Immature natural killer cell (primary cell): ENCODE data around the gene MED13L. TPM values are rescaled to one million over a fixed set of nuclear protein-coding genes. Genes with fewer than 3 reads are reported as not detected.
A peak's percentile ranks its signal among the peaks of the same experiment; 100 is the strongest.

Experiments used
- DNase-seq, 3 donors: peaks; one replicate each; pipeline ENCODE4 v3.0.0; 2022; ENCODE audit warnings: mixed read lengths in 1 of 3
- H3K27ac Mint-ChIP-seq, 6 donors: one replicate each; pipeline ENCODE4 v1.8.0; 2020; ENCODE audit warnings: mixed read lengths in 6 of 6, mild to moderate bottlenecking in 5 of 6, inconsistent platforms in 4 of 6, moderate library complexity in 3 of 6
- H3K27me3 Mint-ChIP-seq, 3 donors: one replicate each; pipeline ENCODE4 v1.8.0; 2020 to 2021; ENCODE audit warnings: low read depth in 3 of 3, mild to moderate bottlenecking in 3 of 3, mixed read lengths in 3 of 3, moderate library complexity in 3 of 3, inconsistent platforms in 1 of 3
- H3K36me3 Mint-ChIP-seq, 3 donors: one replicate each; pipeline ENCODE4 v1.8.0; 2020; ENCODE audit warnings: mixed read lengths in 3 of 3, inconsistent platforms in 2 of 3, mild to moderate bottlenecking in 2 of 3
- H3K4me1 Mint-ChIP-seq, 2 donors: one replicate each; pipeline ENCODE4 v1.8.0; 2020; ENCODE audit warnings: inconsistent platforms in 2 of 2, mild to moderate bottlenecking in 2 of 2, mixed read lengths in 2 of 2, moderate library complexity in 1 of 2
- H3K4me3 Mint-ChIP-seq, 5 donors: one replicate each; pipeline ENCODE4 v1.8.0; 2020; ENCODE audit warnings: mild to moderate bottlenecking in 5 of 5, mixed read lengths in 5 of 5, inconsistent platforms in 3 of 5, moderate library complexity in 3 of 5
- H3K9me3 Mint-ChIP-seq, 6 donors: one replicate each; pipeline ENCODE4 v1.8.0; 2020; ENCODE audit warnings: mild to moderate bottlenecking in 6 of 6, mixed read lengths in 6 of 6, inconsistent platforms in 4 of 6, moderate library complexity in 3 of 6
- polyA plus RNA-seq, 3 donors: library from polyadenylated mRNA; unstranded; fragments of 300-500 nt; fragmentation: Illumina TruSeq; gene quantifications; one replicate each; pipeline ENCODE4 v1.2.3, GENCODE V29; 2021

MED13L gene
- polyA plus RNA-seq, 3 donors from 2014 or later = 2.3 to 10.3 (median 4.9) TPM

DNA sequence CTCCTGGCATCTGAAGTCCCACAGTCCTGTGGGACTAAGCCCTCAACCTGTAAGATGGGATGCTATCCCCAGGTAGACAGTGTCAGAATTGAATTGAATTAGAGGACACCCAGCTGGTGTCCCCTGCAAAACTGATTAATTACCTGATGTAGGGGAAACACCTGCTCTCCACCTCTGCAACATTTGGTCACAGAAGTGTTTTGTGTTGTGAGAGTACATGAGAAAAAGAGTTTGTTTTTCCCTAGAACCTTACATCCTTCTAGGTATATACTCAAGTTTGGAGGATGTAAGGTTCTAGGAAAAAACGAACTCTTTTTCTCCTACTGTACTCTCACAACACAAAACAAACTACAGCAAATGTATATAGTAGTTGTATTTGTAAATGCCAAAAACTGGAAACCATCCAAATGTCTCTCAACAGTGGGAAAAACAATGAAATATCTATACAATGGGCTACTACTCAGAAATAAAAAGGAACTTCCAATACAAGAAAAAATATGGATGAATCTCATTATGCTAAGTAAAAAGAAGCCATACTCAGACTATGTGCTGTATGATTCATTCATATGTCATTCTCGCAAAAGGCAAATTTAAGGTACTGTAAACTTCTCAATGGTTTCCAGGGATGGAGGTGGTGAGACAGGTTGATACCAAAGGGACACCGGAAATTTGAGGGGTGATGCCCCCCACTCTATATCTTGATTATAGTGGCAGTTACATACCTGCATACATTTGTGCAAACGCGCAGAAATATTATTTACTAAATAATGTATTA is 160.7 kb downstream of the MED13L start:
- no peaks in the 10 kb centered on the region for H3K9me3 Mint-ChIP-seq
- no peak for DNase-seq
- peaks cover 0 to 5% (median 3%) of the 10 kb centered on the region in 3 donors for H3K27me3 Mint-ChIP-seq
- H3K36me3 Mint-ChIP-seq = no peaks in the 10 kb centered on the region
- H3K4me1 Mint-ChIP-seq = peaks cover 42 to 71% of the 10 kb centered on the region in 2 donors
- no peak overlapping the region for H3K4me3 Mint-ChIP-seq
- H3K27ac Mint-ChIP-seq = no peak overlapping the region

DNA sequence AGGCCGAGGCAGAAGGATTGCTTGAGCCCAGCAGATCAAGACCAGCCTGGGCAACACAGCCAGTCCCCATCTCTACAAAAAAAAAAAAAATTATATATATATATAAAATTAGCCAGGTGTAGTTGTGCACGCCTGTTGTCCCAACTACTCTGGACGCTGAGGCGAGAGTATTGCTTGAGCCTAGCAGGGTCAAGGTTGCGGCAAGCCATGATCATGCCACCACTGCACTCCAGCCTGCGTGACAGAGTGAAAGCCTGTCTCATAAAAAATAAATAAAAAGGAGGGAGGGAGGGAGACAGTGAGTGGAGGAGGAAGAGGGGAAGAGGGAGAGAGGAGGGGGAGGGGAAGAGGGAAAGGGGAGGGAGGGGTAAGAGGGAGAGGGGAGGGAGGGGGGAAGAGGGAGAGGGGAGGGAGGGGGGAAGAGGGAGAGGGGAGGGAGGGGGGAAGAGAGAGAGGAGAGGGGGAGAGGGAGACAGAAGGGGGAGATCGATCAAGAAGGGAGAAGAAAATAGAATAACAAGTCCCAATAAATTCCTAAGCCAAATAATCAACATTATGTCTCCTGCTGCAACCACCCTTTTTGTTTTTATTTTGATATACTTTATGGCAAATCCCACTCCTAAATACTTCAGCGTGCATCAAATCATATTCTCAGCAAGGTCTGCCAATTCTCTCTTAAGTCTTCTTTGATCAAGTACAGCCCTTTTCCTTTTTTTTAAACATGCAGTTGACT is 163.9 kb downstream of the MED13L start:
- H3K27ac Mint-ChIP-seq = peak overlapping the region in 1 of 6 donors; percentile 68
- no peaks in the 10 kb centered on the region for H3K9me3 Mint-ChIP-seq
- H3K36me3 Mint-ChIP-seq = peaks cover 0 to 4% (median 0%) of the 10 kb centered on the region in 3 donors
- H3K27me3 Mint-ChIP-seq = peaks cover 0 to 1% (median 0%) of the 10 kb centered on the region in 3 donors
- H3K4me3 Mint-ChIP-seq = no peak overlapping the region
- DNase-seq = no peak
- H3K4me1 Mint-ChIP-seq = peaks cover 26 to 61% of the 10 kb centered on the region in 2 donors

DNA sequence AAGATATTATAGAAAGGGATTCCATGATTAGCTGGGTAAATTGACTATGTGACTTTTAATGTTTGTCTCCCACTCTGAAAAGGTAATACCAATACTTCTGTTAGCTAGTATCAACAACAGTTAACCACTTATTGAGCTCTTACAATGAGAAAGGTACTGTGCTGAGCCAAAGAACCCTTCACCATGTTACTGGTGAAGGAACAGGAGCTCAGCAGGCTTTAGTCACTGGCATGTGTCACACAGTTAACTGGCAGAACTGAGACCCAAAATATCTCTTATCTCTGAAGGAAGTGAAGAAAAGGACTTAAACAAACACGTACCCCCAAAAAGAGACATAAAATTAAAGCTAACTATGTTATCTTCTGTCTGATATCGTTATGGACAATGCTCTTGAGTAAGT is 170.6 kb downstream of the MED13L start:
- no peak for DNase-seq
- H3K27me3 Mint-ChIP-seq = peaks cover 0 to 1% (median 0%) of the 10 kb centered on the region in 3 donors
- H3K9me3 Mint-ChIP-seq = no peaks in the 10 kb centered on the region
- H3K4me1 Mint-ChIP-seq = peaks cover 4 to 48% of the 10 kb centered on the region in 2 donors
- H3K27ac Mint-ChIP-seq = peak overlapping the region in 1 of 6 donors; percentile 57
- H3K36me3 Mint-ChIP-seq = peaks cover 4 to 14% (median 11%) of the 10 kb centered on the region in 3 donors
- H3K4me3 Mint-ChIP-seq = no peak overlapping the region

DNA sequence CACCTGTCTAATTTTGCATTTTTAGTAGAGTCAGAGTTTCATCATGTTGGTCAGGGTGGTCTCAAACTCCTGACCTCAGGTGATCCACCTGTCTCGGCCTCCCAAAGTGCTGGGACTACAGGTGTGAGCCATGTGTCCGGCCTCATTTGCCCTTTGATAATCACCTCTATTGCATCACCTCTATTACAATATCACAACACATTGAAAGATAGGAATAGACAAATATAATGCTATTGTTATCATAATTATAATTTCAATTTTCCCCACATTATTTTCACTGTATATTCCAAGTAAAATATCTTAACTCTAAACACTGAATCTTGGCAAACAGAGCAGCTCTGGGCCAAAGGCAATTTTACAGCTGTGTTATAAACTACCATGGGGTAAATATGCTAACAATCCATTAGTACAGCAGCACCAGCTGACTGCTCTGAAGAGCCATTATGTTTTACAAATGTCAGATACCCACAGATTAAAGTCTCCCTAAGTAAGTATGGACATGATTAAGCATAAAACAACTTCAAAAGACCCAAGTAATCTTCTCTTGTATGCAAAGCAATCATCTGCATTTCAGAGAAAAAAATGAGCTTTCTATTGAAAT is 173.2 kb downstream of the MED13L start:
- Mint-ChIP-seq H3K9me3 (no peaks in the 10 kb centered on the region), H3K27ac (no peak overlapping the region), H3K4me3 (no peak overlapping the region), H3K36me3 (peaks cover 4 to 14% (median 7%) of the 10 kb centered on the region in 3 donors), H3K4me1 (peaks cover 11 to 47% of the 10 kb centered on the region in 2 donors), H3K27me3 (peaks cover 0 to 1% (median 0%) of the 10 kb centered on the region in 3 donors)
- no peak for DNase-seq

DNA sequence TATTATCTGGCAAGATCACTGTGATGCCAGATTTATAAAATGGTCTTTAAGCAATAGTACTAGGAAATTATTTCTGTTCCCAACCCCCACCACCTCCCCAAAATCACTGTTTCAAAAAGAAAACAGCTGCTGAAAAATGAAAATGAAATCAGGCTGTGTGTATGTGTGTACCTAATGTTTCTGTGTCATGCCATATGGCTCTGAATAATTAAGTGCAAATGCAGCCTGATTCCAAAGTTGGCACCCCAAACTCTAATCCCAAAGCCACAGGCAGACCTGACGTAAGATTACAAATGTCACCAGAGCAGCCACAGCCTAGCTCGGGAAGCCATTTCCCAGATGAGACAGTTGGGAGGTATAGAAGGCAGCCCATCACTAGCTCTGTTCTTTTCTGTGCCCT is 175.5 kb downstream of the MED13L start:
- Mint-ChIP-seq H3K27me3 (peaks cover 0 to 2% (median 1%) of the 10 kb centered on the region in 3 donors), H3K4me3 (no peak overlapping the region), H3K27ac (no peak overlapping the region), H3K36me3 (peaks cover 4 to 14% (median 7%) of the 10 kb centered on the region in 3 donors), H3K4me1 (peaks cover 11 to 48% of the 10 kb centered on the region in 2 donors), H3K9me3 (no peaks in the 10 kb centered on the region)
- DNase-seq = no peak

DNA sequence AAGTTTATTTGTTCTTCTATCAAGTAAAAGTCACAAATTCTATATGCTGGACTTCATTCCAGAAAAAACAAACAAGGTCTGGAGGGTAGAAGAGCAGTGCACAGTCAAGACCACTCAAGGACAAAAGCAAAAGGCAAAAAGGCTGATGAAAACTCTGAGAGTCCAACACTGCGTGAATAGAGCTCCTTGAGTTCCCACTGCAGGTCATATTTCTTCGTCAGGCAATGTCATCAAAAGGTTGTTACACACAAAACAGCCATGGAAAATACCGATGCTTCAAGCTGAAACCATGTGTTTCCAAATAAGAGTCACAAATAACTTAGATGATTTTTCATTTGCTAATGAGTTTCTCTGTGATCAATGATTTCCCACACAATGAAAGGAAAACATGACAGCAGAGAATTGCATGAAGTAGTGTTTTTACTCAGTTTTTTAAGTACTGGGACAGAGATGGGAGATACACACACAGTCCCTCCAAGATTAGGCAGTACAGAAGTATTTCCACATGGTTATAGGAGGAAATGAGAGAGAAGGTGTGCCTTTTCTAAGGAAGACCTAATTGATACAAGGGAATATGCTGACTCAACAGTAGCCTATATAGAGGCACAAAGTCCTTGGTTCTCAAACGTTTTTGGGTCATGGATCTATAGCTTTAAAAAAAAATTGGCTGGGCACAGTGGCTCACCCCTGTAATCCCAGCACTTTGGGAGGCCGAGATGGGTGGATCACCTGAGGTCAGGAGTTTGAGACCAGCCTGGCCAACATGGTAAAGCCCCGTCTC is 177.7 kb downstream of the MED13L start:
- peaks cover 9 to 32% of the 10 kb centered on the region in 2 donors for H3K4me1 Mint-ChIP-seq
- peaks cover 0 to 2% (median 1%) of the 10 kb centered on the region in 3 donors for H3K27me3 Mint-ChIP-seq
- H3K9me3 Mint-ChIP-seq = no peaks in the 10 kb centered on the region
- H3K36me3 Mint-ChIP-seq = peaks cover 0 to 5% (median 0%) of the 10 kb centered on the region in 3 donors
- H3K27ac Mint-ChIP-seq = no peak overlapping the region
- DNase-seq = no peak
- H3K4me3 Mint-ChIP-seq = no peak overlapping the region

DNA sequence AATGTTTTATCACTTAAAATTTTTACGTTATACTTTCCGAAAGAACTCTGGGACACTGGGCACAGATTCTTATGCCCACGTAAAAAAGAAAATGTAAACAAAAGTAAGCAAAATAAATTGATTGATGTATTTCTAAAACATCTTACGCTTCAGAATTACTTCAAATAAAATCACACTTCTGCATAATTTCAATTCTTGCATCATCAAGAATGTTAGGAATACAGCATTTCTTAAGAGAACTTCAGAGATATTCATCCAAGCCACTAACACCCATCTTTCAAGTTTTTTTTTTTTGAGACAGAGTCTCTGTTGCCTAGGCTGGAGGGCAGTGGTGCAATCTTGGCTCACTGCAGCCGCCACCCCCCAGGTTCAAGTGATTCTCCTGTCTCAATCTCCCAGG is 180.6 kb downstream of the MED13L start:
- Mint-ChIP-seq H3K27me3 (peaks cover 0 to 2% (median 1%) of the 10 kb centered on the region in 3 donors), H3K4me1 (peaks cover 13 to 32% of the 10 kb centered on the region in 2 donors), H3K9me3 (no peaks in the 10 kb centered on the region), H3K4me3 (no peak overlapping the region), H3K27ac (no peak overlapping the region), H3K36me3 (peaks cover 0 to 5% (median 0%) of the 10 kb centered on the region in 3 donors)
- no peak for DNase-seq

DNA sequence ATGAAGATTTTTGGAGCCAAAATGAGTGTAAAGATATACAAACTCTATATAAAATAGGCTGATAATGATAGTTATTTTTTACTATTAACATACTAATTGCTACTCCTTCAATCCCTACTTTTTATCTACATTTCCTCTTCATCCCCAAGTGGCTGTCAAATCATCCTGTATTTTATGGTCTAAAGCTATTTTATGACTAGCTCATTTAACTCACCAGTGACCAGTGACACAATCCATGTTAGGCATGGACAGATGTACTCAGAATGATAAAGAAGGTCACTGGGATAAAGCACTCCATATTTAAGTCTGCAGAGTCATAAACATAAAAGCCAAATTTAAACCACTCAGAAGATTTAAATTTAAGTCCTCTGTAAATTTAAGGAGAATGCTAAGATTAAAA is 183.0 kb downstream of the MED13L start:
- peaks cover 12 to 35% of the 10 kb centered on the region in 2 donors for H3K4me1 Mint-ChIP-seq
- no peak overlapping the region for H3K27ac Mint-ChIP-seq
- no peaks in the 10 kb centered on the region for H3K9me3 Mint-ChIP-seq
- H3K4me3 Mint-ChIP-seq = no peak overlapping the region
- no peak for DNase-seq
- H3K36me3 Mint-ChIP-seq = peaks cover 0 to 10% (median 5%) of the 10 kb centered on the region in 3 donors
- peaks cover 0 to 2% (median 0%) of the 10 kb centered on the region in 3 donors for H3K27me3 Mint-ChIP-seq

DNA sequence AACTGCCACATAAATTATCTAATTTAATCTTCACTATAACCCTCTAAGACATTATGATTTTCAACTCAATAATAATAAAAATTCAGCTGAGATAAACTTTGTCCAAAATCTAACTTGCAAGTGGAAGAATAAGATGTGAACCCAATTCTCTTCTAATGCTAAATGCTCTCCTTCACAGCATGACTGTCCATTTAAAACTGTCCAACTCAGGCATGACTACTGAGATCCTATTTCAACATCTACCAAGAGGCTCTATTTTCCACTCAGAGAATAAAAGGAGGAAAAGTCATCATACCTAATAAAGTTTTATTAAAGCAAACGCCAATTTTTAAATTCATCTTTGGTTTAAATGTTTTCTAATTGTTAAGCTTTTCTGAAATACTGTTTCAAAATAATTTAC is 183.6 kb downstream of the MED13L start:
- peaks cover 14 to 35% of the 10 kb centered on the region in 2 donors for H3K4me1 Mint-ChIP-seq
- H3K36me3 Mint-ChIP-seq = peaks cover 0 to 10% (median 5%) of the 10 kb centered on the region in 3 donors
- H3K9me3 Mint-ChIP-seq = no peaks in the 10 kb centered on the region
- no peak for DNase-seq
- H3K4me3 Mint-ChIP-seq = no peak overlapping the region
- peaks cover 0 to 2% (median 0%) of the 10 kb centered on the region in 3 donors for H3K27me3 Mint-ChIP-seq
- H3K27ac Mint-ChIP-seq = no peak overlapping the region

DNA sequence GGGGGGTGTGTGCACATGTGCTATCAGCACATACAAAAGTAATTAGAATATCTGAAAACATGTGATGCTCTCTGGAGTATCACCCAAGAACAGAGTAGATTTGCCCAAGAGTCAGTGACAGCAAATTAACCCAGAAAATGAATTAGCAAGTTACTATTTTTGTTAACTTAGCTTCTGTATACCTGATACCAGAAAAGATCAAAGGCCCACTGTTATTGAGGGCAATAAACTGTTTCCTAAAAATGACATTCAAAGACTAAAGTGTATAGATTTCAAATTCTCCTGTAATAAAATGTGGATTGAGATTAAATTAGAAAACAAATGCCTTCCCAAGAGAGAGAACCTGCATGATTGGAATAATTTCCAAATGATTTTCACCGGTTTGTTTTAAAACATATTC is 184.7 kb downstream of the MED13L start:
- H3K27ac Mint-ChIP-seq = no peak overlapping the region
- peaks cover 0 to 10% (median 5%) of the 10 kb centered on the region in 3 donors for H3K36me3 Mint-ChIP-seq
- H3K4me1 Mint-ChIP-seq = peaks cover 24 to 41% of the 10 kb centered on the region in 2 donors
- H3K27me3 Mint-ChIP-seq = peaks cover 0 to 2% (median 0%) of the 10 kb centered on the region in 3 donors
- H3K9me3 Mint-ChIP-seq = no peaks in the 10 kb centered on the region
- no peak for DNase-seq
- no peak overlapping the region for H3K4me3 Mint-ChIP-seq

DNA sequence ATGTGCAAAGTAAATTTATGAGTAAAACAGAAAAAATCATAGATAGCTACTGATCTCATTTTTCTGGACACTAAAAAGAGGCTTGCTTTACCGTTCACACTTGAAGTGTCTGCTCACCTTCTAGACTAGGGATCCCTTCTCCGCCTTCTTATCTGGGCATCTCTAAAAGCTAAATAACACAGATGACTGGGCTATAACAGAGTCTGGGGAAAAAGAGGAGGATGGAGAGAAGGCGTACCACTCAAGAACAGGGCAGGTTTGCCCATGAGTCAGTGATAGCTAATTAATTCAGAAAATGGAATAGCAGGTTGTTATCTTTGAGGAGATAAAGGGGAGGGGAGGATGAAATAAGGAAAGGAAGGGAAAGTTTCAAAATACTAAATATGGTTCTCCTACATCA is 185.3 kb downstream of the MED13L start:
- Mint-ChIP-seq H3K27ac (peak overlapping the region in 1 of 6 donors; percentile 21), H3K27me3 (no peaks in the 10 kb centered on the region), H3K9me3 (no peaks in the 10 kb centered on the region), H3K4me3 (no peak overlapping the region), H3K4me1 (peaks cover 30 to 47% of the 10 kb centered on the region in 2 donors), H3K36me3 (peaks cover 0 to 10% (median 5%) of the 10 kb centered on the region in 3 donors)
- no peak for DNase-seq

DNA sequence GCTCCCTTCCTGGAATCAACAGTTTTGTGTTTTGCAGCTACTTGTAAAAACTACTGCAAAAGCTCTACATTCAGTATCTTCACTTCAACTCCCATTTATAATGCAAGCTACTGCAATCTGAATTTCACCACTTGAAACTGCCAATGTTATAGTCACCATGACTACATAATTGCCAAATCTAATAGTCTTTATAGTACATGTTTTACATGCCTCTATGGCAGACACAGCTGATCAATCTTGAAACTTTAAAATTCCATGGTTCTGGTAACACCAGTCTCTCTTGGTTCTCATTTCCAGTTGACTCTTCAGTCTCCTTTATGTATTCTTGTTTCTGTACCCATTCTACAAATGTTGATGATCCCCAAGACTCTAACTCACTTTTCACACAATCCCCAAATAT is 185.9 kb downstream of the MED13L start:
- H3K27me3 Mint-ChIP-seq = no peaks in the 10 kb centered on the region
- DNase-seq = no peak
- no peak overlapping the region for H3K4me3 Mint-ChIP-seq
- no peaks in the 10 kb centered on the region for H3K9me3 Mint-ChIP-seq
- H3K36me3 Mint-ChIP-seq = peaks cover 0 to 10% (median 5%) of the 10 kb centered on the region in 3 donors
- peaks cover 33 to 51% of the 10 kb centered on the region in 2 donors for H3K4me1 Mint-ChIP-seq
- peak overlapping the region in 1 of 6 donors; percentile 41 for H3K27ac Mint-ChIP-seq

DNA sequence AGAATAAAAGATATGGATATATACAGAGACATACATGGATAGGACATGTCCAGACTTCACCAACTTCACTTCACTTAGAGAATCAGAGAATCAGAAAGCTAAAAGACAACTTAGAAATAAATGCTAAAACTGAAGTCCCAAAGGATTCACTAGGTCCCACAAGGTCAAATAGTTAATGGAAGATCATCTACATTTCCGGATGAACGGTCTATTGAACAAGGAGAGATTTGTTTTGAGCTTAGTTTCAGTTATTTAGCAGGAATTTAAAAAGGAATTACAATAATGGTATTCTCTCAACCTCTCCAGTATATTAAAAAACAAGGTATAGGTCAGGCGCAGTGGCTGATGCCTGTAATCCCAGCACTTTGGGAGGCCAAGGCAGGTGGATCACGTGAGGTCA is 187.0 kb downstream of the MED13L start:
- Mint-ChIP-seq H3K9me3 (no peaks in the 10 kb centered on the region), H3K4me3 (no peak overlapping the region), H3K27ac (peak overlapping the region in 1 of 6 donors; percentile 30), H3K27me3 (no peaks in the 10 kb centered on the region), H3K36me3 (peaks cover 0 to 10% (median 0%) of the 10 kb centered on the region in 3 donors), H3K4me1 (peaks cover 37 to 58% of the 10 kb centered on the region in 2 donors)
- no peak for DNase-seq
